Neural cell (in vitro differentiated cells): ENCODE measurements around the gene CREBBP. TPM values are rescaled to one million over a fixed set of nuclear protein-coding genes. Genes with fewer than 3 reads are reported as not detected.

Source experiments
- H2AFZ ChIP-seq: fragments of 200-600, 300-800 bp; sonication (generic), shearing (Covaris generic); 2 replicates; pipeline ENCODE4 v1.6.0; 2014; ENCODE audit warnings: low read depth, mild to moderate bottlenecking, antibody characterized with exemption, low read length, moderate library complexity
- H3F3A ChIP-seq: fragments of 200-600 bp; shearing (Covaris generic); 2 replicates; pipeline ENCODE4 v1.6.1; 2016; ENCODE audit warnings: mild to moderate bottlenecking, moderate library complexity, mixed read lengths, antibody characterized with exemption, low read length; ENCODE audit not compliant: insufficient read depth, poor library complexity, severe bottlenecking
- H3K27ac ChIP-seq: fragments of 200-600, 300-800 bp; sonication (generic), shearing (Covaris generic); 2 replicates; pipeline ENCODE4 v1.5.1; 2014; ENCODE audit warnings: mild to moderate bottlenecking, low read length, moderate library complexity
- H3K27me3 ChIP-seq: fragments of 300-800, 200-600 bp; sonication (generic), shearing (Covaris generic); 2 replicates; pipeline ENCODE4 v1.6.0; 2014; ENCODE audit warnings: mild to moderate bottlenecking, low read depth, low read length, moderate library complexity; ENCODE audit not compliant: insufficient read depth
- H3K36me3 ChIP-seq: fragments of 300-800, 200-600 bp; sonication (generic), shearing (Covaris generic); 2 replicates; pipeline ENCODE4 v1.5.1; 2014; ENCODE audit warnings: mild to moderate bottlenecking, antibody characterized with exemption, low read length, moderate library complexity; ENCODE audit not compliant: insufficient read depth
- H3K4me2 ChIP-seq: fragments of 300-800, 200-600 bp; sonication (generic), shearing (Covaris generic); 2 replicates; pipeline ENCODE4 v1.6.0; 2014; ENCODE audit warnings: mild to moderate bottlenecking, low read length
- H3K4me3 ChIP-seq: fragments of 300-800, 200-600 bp; sonication (generic), shearing (Covaris generic); 2 replicates; pipeline ENCODE4 v1.5.1; 2014; ENCODE audit warnings: mild to moderate bottlenecking, low read length, moderate library complexity
- H3K79me2 ChIP-seq: fragments of 200-600 bp; shearing (Covaris generic); replicated peaks from 2 replicates; pipeline ENCODE4 v1.6.0; 2014; ENCODE audit warnings: mild to moderate bottlenecking, low read length, moderate library complexity; ENCODE audit not compliant: insufficient read depth
- H3K9ac ChIP-seq: fragments of 300-800, 200-600 bp; sonication (generic), shearing (Covaris generic); 2 replicates; pipeline ENCODE4 v1.6.1; 2016; ENCODE audit warnings: mild to moderate bottlenecking, low read length, mixed read lengths
- H3K9me2 ChIP-seq: fragments of 200-600 bp; shearing (Covaris generic); 2 replicates; pipeline ENCODE4 v1.6.1; 2016; ENCODE audit warnings: mild to moderate bottlenecking, low read length, mixed read lengths; ENCODE audit not compliant: insufficient read depth
- H3K9me3 ChIP-seq: fragments of 200-600, 300-800 bp; sonication (generic), shearing (Covaris generic); 2 replicates; pipeline ENCODE4 v1.6.1; 2016; ENCODE audit warnings: mild to moderate bottlenecking, mixed run types, low read length, moderate library complexity, mixed read lengths
- H4K20me1 ChIP-seq: fragments of 200-600 bp; shearing (Covaris generic); 2 replicates; pipeline ENCODE4 v1.6.1; 2016; ENCODE audit warnings: mild to moderate bottlenecking, mixed run types; ENCODE audit not compliant: insufficient read depth
- CTCF ChIP-seq: fragments of 450-650 bp; IDR thresholded peaks from 2 replicates; pipeline ENCODE4 v1.5.1; 2014; ENCODE audit warnings: antibody characterized with exemption, mild to moderate bottlenecking, moderate library complexity; ENCODE audit not compliant: poor library complexity, severe bottlenecking
- EP300 ChIP-seq: fragments of 450-650 bp; conservative IDR thresholded peaks from 2 replicates; pipeline ENCODE4 v1.6.1; 2014; ENCODE audit warnings: antibody characterized with exemption, mild to moderate bottlenecking, moderate library complexity; ENCODE audit not compliant: poor library complexity, severe bottlenecking
- EZH2 ChIP-seq: fragments of 200-600, 300-800 bp; shearing (Covaris generic), sonication (generic); IDR thresholded peaks from 2 replicates; pipeline ENCODE4 v1.6.1; 2014; ENCODE audit warnings: antibody characterized with exemption, low read length, borderline replicate concordance, mild to moderate bottlenecking; ENCODE audit not compliant: insufficient read depth, poor library complexity, severe bottlenecking
- MXI1 ChIP-seq: fragments of 450-650 bp; conservative IDR thresholded peaks from 2 replicates; pipeline ENCODE4 v1.6.1; 2014; ENCODE audit warnings: antibody characterized with exemption, mild to moderate bottlenecking; ENCODE audit not compliant: poor library complexity, severe bottlenecking
- POLR2AphosphoS5 ChIP-seq: IDR thresholded peaks from 2 replicates; pipeline ENCODE4 v1.6.1; 2012
- RAD21 ChIP-seq: fragments of 450-650 bp; conservative IDR thresholded peaks from 2 replicates; pipeline ENCODE4 v1.6.1; 2014; ENCODE audit warnings: antibody characterized with exemption, mild to moderate bottlenecking, moderate library complexity
- SMC3 ChIP-seq: fragments of 450-650 bp; conservative IDR thresholded peaks from 2 replicates; pipeline ENCODE4 v1.6.1; 2014; ENCODE audit warnings: antibody characterized with exemption, mild to moderate bottlenecking, moderate library complexity; ENCODE audit not compliant: poor library complexity
- TAF1 ChIP-seq: IDR thresholded peaks from 2 replicates; pipeline ENCODE4 v1.6.1; 2012; ENCODE audit warnings: low read depth
- polyA plus RNA-seq: library from polyadenylated mRNA; depleted of rRNA; stranded (reverse); fragments of >200 nt; gene quantifications from 2 replicates; pipeline ENCODE4 v1.2.3, GENCODE V29; 2014
- TF ChIP-seq, protein P1 (sequence below): IDR thresholded peaks from 2 replicates; pipeline ENCODE4 v1.6.1; 2012; ENCODE audit warnings: borderline replicate concordance

The CREBBP gene
- polyA plus RNA-seq, 1 donor from 2014 or later: 3.3 TPM

GRCh38 chr16:3854750-3855541 is 25.6 kb downstream of the CREBBP start:
- H3K9me2 ChIP-seq: no peaks in the 10 kb centered on the region
- peaks cover 20% of the 10 kb centered on the region for H4K20me1 ChIP-seq
- H3K27ac ChIP-seq: no peak overlapping the region
- no peak overlapping the region for H3K4me2 ChIP-seq
- H3K27me3 ChIP-seq: no peaks in the 10 kb centered on the region
- peaks cover 5% of the 10 kb centered on the region for H3K36me3 ChIP-seq
- TF ChIP-seq POLR2AphosphoS5 (no peak), RAD21 (no peak)
- H3K79me2 ChIP-seq: peaks cover 84% of the 10 kb centered on the region
- H3K4me3 ChIP-seq: no peak overlapping the region
- no peak overlapping the region for H2AFZ ChIP-seq
- H3K9ac ChIP-seq: no peak overlapping the region
- no peaks in the 10 kb centered on the region for H3F3A ChIP-seq
- H3K9me3 ChIP-seq: no peaks in the 10 kb centered on the region

DNA sequence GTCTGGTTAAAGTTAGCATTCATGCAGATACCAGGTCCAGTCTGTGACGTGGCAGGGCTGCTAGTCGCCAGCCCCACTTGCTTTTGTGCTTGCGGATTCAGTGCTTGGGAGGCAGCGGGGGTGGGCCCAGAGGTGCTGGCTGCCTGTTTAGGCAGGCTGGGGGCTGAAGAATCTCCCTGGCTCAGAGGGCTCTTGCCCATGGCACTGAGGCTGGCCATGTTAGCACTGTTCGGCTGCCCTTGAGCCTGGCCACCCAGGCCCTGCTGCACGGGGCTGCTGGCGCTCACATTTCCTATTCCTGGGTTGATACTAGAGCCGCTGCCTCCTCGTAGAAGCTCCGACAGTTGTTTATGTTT is 30.0 kb downstream of the CREBBP start:
- H3K27ac ChIP-seq: no peak overlapping the region
- TF ChIP-seq POLR2AphosphoS5 (no peak), EP300 (no peak), TAF1 (no peak), EZH2 (no peak), RAD21 (no peak), SMC3 (no peak), MXI1 (no peak), CTCF (no peak)
- TF ChIP-seq, protein P1, sequence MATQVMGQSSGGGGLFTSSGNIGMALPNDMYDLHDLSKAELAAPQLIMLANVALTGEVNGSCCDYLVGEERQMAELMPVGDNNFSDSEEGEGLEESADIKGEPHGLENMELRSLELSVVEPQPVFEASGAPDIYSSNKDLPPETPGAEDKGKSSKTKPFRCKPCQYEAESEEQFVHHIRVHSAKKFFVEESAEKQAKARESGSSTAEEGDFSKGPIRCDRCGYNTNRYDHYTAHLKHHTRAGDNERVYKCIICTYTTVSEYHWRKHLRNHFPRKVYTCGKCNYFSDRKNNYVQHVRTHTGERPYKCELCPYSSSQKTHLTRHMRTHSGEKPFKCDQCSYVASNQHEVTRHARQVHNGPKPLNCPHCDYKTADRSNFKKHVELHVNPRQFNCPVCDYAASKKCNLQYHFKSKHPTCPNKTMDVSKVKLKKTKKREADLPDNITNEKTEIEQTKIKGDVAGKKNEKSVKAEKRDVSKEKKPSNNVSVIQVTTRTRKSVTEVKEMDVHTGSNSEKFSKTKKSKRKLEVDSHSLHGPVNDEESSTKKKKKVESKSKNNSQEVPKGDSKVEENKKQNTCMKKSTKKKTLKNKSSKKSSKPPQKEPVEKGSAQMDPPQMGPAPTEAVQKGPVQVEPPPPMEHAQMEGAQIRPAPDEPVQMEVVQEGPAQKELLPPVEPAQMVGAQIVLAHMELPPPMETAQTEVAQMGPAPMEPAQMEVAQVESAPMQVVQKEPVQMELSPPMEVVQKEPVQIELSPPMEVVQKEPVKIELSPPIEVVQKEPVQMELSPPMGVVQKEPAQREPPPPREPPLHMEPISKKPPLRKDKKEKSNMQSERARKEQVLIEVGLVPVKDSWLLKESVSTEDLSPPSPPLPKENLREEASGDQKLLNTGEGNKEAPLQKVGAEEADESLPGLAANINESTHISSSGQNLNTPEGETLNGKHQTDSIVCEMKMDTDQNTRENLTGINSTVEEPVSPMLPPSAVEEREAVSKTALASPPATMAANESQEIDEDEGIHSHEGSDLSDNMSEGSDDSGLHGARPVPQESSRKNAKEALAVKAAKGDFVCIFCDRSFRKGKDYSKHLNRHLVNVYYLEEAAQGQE: no peak
- H3K9me3 ChIP-seq: no peaks in the 10 kb centered on the region
- H3K27me3 ChIP-seq: no peaks in the 10 kb centered on the region
- H4K20me1 ChIP-seq: peaks cover 8% of the 10 kb centered on the region
- H3K9me2 ChIP-seq: no peaks in the 10 kb centered on the region
- no peak overlapping the region for H3K4me2 ChIP-seq
- H3K4me3 ChIP-seq: no peak overlapping the region
- H2AFZ ChIP-seq: no peak overlapping the region
- H3F3A ChIP-seq: no peaks in the 10 kb centered on the region
- H3K9ac ChIP-seq: no peak overlapping the region
- H3K36me3 ChIP-seq: peaks cover 5% of the 10 kb centered on the region
- H3K79me2 ChIP-seq: peaks cover 69% of the 10 kb centered on the region
